GM18870 (cell line): ENCODE data around the gene OR2V1.
"Not testable (repeated sequence)": the region's sequence is repeated elsewhere in the genome, so short reads cannot be mapped to it uniquely, and the experiment has no call there.

ENCODE experiments used
- ATAC-seq: cut with Tn5 transposase; IDR thresholded peaks from one replicate; pipeline ENCODE4 v1.9.1; 2021; ENCODE audit warnings: moderate library complexity; ENCODE audit not compliant: unreplicated experiment

The OR2V1 gene

DNA sequence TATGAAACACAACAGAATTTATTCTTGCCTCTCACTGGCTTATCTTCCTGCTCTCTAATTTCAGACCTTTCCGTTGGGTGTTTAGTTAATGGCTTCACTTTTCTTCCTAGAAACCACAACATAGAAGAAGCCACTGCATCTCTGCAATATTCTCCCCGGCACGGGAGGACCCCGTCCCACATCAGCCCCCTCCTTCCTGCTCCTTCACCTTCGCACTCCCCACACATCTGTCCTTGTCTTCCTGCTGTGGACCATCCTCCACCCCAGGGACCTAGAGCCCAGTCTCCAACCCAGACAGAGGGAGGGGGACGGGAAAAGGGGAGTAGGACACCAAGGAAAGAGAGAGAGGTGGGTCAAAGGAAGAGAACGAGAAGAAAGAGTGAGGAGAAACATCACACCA, 1.4 kb downstream of the OR2V1 start:
- ATAC-seq = no peak

DNA sequence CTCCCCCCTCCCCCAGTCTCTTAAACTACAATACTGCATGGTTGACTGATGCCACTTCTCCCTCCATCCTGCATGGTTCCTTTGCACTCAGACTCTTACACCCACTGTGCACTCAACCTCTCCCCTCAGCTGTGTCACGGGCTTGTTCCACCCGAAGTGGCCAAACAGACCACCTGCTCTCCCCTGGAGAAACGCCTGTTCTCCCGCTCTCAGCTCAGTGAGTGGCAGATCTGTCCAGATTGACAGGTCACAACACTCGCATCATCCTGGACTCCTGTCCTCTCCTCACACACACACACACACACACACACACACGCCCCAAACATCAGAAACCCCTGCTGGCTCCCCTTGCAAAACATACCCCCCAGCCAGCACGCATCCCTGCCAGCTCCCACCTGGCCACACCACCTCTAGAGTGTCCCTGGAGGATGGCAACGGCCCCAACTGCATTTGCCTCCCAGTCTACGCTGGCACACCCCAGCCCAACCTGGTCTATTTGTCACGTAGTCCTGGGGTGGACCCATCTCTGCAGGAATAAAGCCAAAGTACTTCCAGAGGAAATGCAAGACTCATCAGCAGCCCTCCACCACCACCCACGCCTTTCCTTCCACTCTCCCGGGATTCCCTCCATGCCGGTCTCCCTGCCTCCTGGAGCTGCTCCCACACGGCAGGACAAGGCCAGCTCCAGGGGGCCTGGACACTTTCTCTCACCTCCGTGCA, 2.9 kb downstream of the OR2V1 start:
- no peak for ATAC-seq

- no peak for ATAC-seq
Measured at GRCh38 chr5:181127456-181127855, 3.5 kb downstream of the OR2V1 start.

DNA sequence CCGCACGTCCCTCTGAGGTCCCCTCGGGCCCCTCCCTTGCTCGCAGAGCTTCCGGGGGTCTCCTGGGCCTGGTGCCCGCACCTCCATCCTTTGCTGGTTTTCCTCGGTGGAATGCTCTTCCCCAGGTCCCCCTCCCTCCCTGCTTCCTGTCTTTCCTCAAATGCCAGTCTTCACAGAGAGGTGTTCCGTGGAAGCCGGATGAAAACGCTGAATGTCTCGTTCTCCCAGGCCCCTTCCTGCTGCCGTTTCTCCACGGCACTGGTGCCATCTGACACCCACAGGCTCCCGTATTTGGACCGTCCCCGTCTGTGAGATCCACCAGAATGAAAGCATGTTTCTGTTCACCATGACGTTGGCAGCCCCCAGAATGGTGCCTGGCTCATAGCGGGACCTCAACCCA, 4.1 kb downstream of the OR2V1 start:
- no peak for ATAC-seq

- no peak for ATAC-seq
Measured at GRCh38 chr5:181124526-181124925, 6.4 kb downstream of the OR2V1 start.

DNA sequence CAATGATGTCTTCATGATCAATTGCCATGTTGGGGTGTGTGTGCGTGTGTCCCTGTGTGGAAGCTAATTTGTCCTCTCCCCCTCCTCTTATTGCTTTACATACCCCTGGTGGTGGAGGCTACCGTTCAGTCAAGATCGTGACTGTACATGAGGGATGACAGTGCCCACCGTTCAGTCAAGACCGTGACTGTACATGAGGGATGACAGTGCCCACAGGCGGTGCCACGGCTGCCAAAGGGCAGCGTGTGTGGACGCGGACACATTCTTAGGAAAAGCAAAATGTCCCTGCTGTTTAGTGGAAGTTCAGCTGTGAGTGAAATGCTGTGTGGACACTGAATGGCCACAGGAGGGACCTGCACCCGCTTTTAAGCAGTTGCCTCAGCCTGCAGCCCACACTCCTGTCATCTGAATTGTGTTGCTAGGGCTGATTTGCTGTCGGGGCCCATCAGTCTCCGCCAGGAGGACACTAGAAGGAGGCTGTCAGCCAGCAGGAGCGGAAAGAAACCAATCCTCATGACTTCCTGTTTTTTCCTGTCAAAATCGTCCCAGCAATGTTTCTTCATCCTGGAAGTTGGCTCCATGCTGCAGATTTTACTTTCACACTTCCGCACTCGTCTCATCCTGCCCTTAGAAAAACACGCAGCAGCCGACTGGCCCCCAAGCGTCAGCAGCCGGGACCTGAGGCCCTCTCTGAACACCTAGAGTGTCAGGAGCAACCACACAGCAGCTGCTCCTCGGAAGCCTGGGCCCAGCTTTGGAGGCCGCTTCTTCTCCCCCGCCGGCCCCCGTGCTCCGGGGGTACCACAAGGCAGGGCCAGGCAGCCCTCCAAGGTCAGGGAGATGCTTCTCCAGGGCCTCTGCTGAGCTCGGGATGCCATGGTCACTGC, 9.1 kb downstream of the OR2V1 start:
- ATAC-seq = no peak

- ATAC-seq = no peak
Measured at GRCh38 chr5:181120761-181121160, 10.2 kb downstream of the OR2V1 start.

GRCh38 chr5:181120306-181120705, 10.7 kb downstream of the OR2V1 start:
- ATAC-seq = no peak

GRCh38 chr5:181119105-181119504, 11.9 kb downstream of the OR2V1 start:
- no peak for ATAC-seq

- ATAC-seq = no peak
Measured at GRCh38 chr5:181118369-181118768, 12.6 kb downstream of the OR2V1 start.

DNA sequence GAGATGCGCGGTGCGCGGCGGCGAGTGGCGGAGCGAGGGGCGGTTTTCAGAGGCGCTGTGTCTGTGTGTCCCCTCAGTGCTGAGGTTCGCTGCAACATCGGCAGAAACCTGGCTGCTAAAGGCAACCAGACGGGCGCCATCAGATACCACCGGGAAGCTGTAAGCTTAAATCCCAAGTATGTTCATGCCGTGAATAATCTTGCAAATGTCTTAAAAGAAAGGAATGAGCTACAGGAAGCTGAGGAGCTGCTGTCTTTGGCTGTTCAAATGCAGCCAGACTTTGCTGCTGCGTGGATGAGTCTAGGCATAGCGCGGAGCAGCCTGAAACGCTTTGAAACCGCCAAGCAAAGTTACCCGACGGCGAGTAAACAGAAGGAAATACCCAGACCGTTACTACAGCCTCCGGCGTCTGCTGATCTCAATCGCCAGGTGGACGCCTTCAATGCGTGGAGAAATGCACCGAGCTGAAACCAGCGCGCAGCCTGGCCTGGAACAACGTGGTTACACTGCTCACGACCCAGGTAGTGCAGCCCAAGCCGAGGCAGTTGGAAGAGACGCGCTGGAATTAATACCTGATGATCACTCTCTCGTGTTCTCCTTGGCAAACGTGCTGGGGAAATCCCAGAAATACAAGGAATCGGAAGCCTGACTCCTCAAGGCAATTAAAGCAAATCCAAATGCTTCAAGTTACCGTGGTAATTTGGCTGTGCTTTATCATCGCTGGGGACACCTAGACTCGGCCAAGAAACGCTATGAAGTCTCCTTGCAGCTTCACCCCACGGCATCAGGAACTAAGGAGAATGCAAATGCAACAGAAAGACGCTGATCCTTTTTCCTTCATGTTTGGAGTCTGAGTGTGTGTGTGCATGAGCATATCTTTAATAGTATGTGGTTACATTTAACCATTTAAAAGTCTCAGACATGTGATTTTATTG, 15.9 kb downstream of the OR2V1 start:
- ATAC-seq = no peak

- ATAC-seq = no peak
Measured at GRCh38 chr5:181114284-181114843, 16.6 kb downstream of the OR2V1 start.

DNA sequence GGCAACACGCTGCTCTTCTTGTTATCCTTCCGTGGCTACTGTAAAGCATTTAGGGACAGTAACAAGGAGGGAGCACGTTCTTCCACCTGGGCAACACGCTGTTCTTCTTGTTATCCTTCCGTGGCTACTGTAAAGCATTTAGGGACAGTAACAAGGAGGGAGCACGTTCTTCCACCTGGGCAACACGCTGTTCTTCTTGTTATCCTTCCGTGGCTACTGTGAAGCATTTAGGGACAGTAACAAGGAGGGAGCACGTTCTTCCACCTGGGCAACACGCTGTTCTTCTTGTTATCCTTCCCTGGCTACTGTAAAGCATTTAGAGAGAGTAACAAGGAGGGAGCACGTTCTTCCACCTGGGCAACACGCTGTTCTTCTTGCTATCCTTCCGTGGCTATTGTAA, 17.4 kb downstream of the OR2V1 start:
- not testable (repeated sequence) for ATAC-seq

DNA sequence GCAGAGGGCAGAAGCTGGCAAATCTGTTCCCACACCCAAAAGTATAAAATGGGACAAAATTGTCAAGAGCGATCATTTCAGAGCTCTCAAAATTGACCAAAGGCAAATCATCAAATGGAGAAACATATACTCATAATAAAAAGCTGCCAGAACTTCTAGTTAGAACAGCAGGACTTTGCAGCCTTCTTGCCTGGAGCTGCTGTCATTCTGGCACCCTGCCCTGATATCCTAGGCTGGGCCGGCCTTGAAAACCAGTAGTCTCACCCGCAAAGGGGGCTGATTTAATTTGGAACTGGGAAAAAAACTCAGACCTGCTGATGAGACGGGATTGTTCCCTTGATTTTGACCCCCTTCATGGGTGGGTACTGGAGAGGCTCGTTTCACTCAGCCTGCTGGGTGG, 18.5 kb downstream of the OR2V1 start:
- no peak for ATAC-seq

DNA sequence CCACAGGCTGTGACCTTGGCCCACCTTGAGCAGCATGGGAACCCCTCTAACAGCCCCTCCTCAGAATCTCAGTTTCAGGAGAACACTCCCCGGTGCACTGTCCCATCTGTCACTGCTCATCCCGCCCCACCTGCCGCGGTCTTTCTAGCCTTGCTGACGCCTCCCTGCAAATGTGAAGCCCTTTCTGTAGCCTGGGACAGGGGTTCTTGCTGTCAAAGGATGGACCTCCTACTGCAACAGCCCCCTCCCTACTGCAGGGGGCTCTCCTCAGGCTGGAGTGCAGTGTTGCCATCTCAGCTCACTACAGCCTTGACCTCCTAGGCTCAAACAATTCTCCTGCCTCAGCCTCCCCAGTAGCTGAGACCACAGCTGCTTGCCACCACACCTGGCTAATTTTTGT, 20.0 kb downstream of the OR2V1 start:
- no peak for ATAC-seq

- ATAC-seq = no peak
Measured at GRCh38 chr5:181109489-181110013, 21.4 kb downstream of the OR2V1 start.

DNA sequence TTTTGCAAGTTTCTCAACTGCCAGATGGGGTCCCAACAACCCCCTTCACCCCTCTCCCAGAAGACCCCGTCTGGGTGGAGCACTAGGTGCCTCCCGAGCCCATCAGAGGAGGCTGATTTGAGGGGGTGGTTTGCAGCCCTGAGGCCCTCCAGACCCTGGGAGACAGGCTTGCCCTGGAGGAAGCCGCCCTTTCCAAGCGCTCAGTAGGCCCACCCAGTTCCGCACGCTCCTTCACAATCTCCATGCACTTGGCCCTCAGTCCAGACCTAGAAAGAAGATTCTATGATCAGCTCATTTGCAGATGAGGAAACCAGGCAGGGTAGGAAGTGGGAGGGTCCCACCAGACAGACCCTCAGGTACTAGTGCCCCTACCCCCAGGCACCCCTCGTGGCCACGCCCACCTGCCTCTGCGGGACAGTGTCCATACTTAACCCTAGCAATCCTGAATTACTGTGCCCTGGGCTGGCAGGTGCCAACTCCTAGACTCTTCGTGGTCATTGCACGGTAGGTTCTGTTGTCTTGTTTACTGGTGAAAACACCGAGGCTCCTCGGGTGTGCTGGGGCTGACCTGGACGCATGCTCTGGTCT, 22.3 kb downstream of the OR2V1 start:
- ATAC-seq = no peak

GRCh38 chr5:181107699-181108098, 23.3 kb downstream of the OR2V1 start:
- ATAC-seq = no peak

- ATAC-seq = no peak
Measured at GRCh38 chr5:181105391-181106025, 25.5 kb downstream of the OR2V1 start.
